ENCODE data around the gene LRRC10.

GRCh38 chr12:69610126-69610525, 581 bp downstream of the LRRC10 start:
- TF ChIP-seq CTCF (IDR thresholded peaks at IDR 0.05 in 8 of 11, conservative IDR thresholded peaks at IDR 0.05 in 3 of 11) (no peak), POLR2AphosphoS5 (IDR thresholded peaks at IDR 0.05) (no peak)

Data from spleen (tissue), 7 donors.